ENCODE data around the gene DOCK6.

GRCh38 chr19:11208561-11209471 lies 53.5 kb downstream of the DOCK6 start:
- TF ChIP-seq LEF1 (IDR thresholded peaks at IDR 0.05; ENCODE audit: borderline replicate concordance) (no peak), TARDBP (IDR thresholded peaks at IDR 0.05) (no peak), NFRKB (IDR thresholded peaks at IDR 0.05) (no peak), FOXK2 (IDR thresholded peaks at IDR 0.05) (no peak), SUZ12 (IDR thresholded peaks at IDR 0.05) (no peak), SP1 (IDR thresholded peaks at IDR 0.05) (no peak), ELF4 (IDR thresholded peaks at IDR 0.05) (no peak), HDGF (IDR thresholded peaks at IDR 0.05; ENCODE audit: borderline replicate concordance) (0 out of 2 replicates have a peak, but pooled peaks have one; percentile 46)

Measured in HEK293T (cell line).